K562 (cell line): Measurements from ENCODE around the gene PSMB4. TPM values are rescaled to one million over a fixed set of nuclear protein-coding genes. Genes with fewer than 3 reads are reported as not detected.

Source experiments
- CBX5 ChIP-seq: IDR thresholded peaks from 2 replicates; pipeline ENCODE4 v1.6.1; 2014; ENCODE audit warnings: low read depth, borderline replicate concordance
- NFE2L1 ChIP-seq: fragments of 450-650 bp; IDR thresholded peaks from 2 replicates; pipeline ENCODE4 v1.6.1; 2016; ENCODE audit warnings: missing genetic modification characterization, low read depth, mild to moderate bottlenecking, missing compliant biosample characterization, moderate library complexity, borderline replicate concordance
- PML ChIP-seq: IDR thresholded peaks from 2 replicates; pipeline ENCODE4 v1.6.1; 2012; ENCODE audit warnings: low read length, inconsistent platforms
- polyA plus RNA-seq, 8 experiments: library from polyadenylated mRNA; depleted of rRNA in 4 of 8; stranded (reverse) in 5 of 8; unstranded in 3 of 8; fragments of >200 nt; fragmentation: Nextera tagmentation in 2 of 8; fragmentation: Illumina TruSeq in 1 of 8; extraction: Ambion mirVana in 2 of 8; extraction: Trizol in 1 of 8; gene quantifications; 2 replicates each; pipeline versions ENCODE4 v1.2.1 to v1.2.3, GENCODE V29; 2011 to 2014; ENCODE audit warnings: inconsistent platforms in 1 of 8, missing spikeins in 1 of 8
- total RNA-seq, 7 experiments: library from RNA; depleted of rRNA in 6 of 7; stranded (reverse); fragments of >200 nt in 6 of 7; fragmentation: Illumina TruSeq in 2 of 7; extraction: Trizol in 2 of 7; gene quantifications; 2 replicates each; pipeline versions ENCODE4 v1.2.1 to v1.2.3, GENCODE V29; 2011 to 2021; ENCODE audit warnings: low replicate concordance in 1 of 7
- TF ChIP-seq, protein P1 (sequence below): fragments of 450-650 bp; IDR thresholded peaks from 2 replicates; pipeline ENCODE4 v1.6.1; 2016; ENCODE audit warnings: mild to moderate bottlenecking, moderate library complexity
- TF ChIP-seq, protein P2 (sequence below): sonication (generic); formaldehyde crosslinking; IDR thresholded peaks from 2 replicates; pipeline ENCODE4 v1.8.0; 2022; ENCODE audit warnings: mild to moderate bottlenecking, missing genetic modification reagents
- TF ChIP-seq, protein P3 (sequence below): sonication (generic); formaldehyde crosslinking; IDR thresholded peaks from 2 replicates; pipeline ENCODE4 v1.8.0; 2023; ENCODE audit warnings: mild to moderate bottlenecking, missing genetic modification reagents

The PSMB4 gene
- total and polyA plus RNA-seq, 9 of the 15 experiments (the other 6 are each of a cell fraction or from before 2014, with no cell fraction given), result 397 to 674 (median 475) TPM

DNA sequence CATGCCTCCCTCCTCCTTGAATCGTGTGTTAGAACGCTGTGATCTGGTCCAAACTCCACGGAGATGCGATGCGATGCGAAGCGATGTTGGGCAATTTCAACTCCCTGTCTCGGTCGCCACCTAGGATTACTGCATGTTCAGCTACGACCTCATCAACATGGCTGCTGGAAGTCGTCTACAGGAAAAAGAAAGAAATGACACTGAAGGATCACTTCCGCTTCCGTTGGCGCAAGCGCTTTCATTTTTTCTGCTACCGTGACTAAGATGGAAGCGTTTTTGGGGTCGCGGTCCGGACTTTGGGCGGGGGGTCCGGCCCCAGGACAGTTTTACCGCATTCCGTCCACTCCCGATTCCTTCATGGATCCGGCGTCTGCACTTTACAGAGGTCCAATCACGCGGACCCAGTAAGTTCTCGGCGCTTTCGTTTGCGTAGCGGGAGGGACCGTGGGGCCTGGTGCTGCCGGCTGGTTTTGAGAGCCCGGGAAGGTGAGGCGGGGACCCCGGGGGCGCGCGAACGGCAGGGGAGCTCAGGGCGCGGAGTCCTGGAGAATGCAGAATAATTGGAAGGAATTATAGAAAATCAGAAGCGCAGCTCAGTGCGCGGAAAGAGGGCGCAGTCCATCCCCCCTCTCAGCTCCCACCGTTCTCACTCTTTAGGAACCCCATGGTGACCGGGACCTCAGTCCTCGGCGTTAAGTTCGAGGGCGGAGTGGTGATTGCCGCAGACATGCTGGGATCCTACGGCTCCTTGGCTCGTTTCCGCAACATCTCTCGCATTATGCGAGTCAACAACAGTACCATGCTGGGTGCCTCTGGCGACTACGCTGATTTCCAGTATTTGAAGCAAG, at the start of gene PSMB4 (continued):
- TF ChIP-seq CBX5 (no peak), NFE2L1 (tag) (no peak), PML (peak; percentile 67; the same call in 1 of the 2 replicates)
- TF ChIP-seq, protein P1, sequence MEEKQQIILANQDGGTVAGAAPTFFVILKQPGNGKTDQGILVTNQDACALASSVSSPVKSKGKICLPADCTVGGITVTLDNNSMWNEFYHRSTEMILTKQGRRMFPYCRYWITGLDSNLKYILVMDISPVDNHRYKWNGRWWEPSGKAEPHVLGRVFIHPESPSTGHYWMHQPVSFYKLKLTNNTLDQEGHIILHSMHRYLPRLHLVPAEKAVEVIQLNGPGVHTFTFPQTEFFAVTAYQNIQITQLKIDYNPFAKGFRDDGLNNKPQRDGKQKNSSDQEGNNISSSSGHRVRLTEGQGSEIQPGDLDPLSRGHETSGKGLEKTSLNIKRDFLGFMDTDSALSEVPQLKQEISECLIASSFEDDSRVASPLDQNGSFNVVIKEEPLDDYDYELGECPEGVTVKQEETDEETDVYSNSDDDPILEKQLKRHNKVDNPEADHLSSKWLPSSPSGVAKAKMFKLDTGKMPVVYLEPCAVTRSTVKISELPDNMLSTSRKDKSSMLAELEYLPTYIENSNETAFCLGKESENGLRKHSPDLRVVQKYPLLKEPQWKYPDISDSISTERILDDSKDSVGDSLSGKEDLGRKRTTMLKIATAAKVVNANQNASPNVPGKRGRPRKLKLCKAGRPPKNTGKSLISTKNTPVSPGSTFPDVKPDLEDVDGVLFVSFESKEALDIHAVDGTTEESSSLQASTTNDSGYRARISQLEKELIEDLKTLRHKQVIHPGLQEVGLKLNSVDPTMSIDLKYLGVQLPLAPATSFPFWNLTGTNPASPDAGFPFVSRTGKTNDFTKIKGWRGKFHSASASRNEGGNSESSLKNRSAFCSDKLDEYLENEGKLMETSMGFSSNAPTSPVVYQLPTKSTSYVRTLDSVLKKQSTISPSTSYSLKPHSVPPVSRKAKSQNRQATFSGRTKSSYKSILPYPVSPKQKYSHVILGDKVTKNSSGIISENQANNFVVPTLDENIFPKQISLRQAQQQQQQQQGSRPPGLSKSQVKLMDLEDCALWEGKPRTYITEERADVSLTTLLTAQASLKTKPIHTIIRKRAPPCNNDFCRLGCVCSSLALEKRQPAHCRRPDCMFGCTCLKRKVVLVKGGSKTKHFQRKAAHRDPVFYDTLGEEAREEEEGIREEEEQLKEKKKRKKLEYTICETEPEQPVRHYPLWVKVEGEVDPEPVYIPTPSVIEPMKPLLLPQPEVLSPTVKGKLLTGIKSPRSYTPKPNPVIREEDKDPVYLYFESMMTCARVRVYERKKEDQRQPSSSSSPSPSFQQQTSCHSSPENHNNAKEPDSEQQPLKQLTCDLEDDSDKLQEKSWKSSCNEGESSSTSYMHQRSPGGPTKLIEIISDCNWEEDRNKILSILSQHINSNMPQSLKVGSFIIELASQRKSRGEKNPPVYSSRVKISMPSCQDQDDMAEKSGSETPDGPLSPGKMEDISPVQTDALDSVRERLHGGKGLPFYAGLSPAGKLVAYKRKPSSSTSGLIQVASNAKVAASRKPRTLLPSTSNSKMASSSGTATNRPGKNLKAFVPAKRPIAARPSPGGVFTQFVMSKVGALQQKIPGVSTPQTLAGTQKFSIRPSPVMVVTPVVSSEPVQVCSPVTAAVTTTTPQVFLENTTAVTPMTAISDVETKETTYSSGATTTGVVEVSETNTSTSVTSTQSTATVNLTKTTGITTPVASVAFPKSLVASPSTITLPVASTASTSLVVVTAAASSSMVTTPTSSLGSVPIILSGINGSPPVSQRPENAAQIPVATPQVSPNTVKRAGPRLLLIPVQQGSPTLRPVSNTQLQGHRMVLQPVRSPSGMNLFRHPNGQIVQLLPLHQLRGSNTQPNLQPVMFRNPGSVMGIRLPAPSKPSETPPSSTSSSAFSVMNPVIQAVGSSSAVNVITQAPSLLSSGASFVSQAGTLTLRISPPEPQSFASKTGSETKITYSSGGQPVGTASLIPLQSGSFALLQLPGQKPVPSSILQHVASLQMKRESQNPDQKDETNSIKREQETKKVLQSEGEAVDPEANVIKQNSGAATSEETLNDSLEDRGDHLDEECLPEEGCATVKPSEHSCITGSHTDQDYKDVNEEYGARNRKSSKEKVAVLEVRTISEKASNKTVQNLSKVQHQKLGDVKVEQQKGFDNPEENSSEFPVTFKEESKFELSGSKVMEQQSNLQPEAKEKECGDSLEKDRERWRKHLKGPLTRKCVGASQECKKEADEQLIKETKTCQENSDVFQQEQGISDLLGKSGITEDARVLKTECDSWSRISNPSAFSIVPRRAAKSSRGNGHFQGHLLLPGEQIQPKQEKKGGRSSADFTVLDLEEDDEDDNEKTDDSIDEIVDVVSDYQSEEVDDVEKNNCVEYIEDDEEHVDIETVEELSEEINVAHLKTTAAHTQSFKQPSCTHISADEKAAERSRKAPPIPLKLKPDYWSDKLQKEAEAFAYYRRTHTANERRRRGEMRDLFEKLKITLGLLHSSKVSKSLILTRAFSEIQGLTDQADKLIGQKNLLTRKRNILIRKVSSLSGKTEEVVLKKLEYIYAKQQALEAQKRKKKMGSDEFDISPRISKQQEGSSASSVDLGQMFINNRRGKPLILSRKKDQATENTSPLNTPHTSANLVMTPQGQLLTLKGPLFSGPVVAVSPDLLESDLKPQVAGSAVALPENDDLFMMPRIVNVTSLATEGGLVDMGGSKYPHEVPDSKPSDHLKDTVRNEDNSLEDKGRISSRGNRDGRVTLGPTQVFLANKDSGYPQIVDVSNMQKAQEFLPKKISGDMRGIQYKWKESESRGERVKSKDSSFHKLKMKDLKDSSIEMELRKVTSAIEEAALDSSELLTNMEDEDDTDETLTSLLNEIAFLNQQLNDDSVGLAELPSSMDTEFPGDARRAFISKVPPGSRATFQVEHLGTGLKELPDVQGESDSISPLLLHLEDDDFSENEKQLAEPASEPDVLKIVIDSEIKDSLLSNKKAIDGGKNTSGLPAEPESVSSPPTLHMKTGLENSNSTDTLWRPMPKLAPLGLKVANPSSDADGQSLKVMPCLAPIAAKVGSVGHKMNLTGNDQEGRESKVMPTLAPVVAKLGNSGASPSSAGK, result no peak
- TF ChIP-seq, protein P2, sequence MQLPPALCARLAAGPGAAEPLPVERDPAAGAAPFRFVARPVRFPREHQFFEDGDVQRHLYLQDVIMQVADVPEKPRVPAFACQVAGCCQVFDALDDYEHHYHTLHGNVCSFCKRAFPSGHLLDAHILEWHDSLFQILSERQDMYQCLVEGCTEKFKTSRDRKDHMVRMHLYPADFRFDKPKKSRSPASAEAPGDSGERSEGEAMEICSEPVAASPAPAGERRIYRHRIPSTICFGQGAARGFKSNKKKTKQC, result 0 out of 2 replicates have a peak, but pooled peaks have one; percentile 4
- TF ChIP-seq, protein P3, sequence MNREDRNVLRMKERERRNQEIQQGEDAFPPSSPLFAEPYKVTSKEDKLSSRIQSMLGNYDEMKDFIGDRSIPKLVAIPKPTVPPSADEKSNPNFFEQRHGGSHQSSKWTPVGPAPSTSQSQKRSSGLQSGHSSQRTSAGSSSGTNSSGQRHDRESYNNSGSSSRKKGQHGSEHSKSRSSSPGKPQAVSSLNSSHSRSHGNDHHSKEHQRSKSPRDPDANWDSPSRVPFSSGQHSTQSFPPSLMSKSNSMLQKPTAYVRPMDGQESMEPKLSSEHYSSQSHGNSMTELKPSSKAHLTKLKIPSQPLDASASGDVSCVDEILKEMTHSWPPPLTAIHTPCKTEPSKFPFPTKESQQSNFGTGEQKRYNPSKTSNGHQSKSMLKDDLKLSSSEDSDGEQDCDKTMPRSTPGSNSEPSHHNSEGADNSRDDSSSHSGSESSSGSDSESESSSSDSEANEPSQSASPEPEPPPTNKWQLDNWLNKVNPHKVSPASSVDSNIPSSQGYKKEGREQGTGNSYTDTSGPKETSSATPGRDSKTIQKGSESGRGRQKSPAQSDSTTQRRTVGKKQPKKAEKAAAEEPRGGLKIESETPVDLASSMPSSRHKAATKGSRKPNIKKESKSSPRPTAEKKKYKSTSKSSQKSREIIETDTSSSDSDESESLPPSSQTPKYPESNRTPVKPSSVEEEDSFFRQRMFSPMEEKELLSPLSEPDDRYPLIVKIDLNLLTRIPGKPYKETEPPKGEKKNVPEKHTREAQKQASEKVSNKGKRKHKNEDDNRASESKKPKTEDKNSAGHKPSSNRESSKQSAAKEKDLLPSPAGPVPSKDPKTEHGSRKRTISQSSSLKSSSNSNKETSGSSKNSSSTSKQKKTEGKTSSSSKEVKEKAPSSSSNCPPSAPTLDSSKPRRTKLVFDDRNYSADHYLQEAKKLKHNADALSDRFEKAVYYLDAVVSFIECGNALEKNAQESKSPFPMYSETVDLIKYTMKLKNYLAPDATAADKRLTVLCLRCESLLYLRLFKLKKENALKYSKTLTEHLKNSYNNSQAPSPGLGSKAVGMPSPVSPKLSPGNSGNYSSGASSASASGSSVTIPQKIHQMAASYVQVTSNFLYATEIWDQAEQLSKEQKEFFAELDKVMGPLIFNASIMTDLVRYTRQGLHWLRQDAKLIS (CRISPR knock-in tag), result no peak
